NCI-H187 (cell line): ENCODE results near the gene HES7.

ENCODE experiments used
- DNase-seq, 2 experiments: peaks; one replicate each; lab custom pipeline; 2025; lab: John Stamatoyannopoulos, UW

HES7 gene

DNA sequence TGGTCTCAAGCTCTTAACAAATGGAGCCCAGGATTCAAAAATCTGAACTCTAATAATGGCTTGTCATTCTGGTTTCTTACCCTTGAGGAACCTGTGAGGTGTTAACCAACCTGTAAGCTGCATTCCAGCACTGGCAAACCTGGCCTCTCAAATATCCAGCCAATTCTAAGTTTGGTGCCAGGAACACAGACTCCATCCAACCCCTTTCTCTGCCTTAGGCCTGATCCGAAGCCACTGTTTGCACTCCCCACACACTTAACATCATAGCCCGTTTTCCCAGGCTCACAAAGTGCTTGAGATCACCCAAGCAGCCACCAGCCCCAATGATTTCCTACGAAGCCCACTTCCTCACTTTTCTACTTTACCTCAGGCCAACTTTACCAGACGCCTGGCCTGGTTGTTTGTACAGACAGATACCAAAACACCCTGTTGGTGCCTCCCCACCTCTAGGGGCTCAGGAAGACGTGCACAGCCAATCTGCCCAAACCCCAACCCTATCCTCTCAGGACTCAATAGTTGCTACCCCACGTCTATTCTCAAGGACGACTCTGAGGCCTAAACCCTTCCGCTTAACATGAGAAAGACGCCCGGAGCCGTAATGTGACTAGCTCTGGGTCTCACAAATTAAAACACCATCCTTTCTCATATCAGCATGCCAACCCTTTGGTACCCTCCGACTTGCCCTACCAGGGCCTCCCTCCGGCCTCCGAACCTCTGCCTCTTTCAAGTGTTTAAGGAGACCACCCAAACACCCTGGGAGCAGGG lies 31.5 kb upstream of the HES7 start:
- DNase-seq, result no peak

DNA sequence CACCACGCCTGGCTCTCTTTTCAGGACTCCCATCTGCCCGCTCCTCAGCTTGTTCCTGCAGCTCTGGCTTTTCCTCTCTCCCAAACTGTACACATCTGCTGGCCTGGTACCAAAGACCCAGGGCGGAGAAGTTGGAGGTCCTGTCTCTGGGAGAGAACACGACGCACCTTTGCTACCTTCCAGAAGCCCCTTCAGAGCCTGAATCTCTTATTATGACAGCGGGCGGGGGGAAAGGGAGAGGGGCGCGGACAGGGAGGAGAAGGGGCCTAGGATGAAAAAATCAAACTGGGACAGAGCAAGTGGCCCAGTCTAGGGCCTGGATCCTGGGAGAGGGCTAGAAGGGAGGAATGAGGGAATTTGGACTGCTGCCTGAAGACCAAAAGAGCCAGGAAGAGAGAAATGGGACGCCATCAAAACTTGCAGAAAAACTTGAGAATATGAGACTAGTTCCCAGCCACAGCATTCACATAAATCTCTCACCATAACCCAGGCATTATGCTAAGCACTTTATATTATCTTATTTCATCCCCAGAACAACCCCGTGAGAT lies 30.8 kb upstream of the HES7 start:
- DNase-seq, result no peak

DNA sequence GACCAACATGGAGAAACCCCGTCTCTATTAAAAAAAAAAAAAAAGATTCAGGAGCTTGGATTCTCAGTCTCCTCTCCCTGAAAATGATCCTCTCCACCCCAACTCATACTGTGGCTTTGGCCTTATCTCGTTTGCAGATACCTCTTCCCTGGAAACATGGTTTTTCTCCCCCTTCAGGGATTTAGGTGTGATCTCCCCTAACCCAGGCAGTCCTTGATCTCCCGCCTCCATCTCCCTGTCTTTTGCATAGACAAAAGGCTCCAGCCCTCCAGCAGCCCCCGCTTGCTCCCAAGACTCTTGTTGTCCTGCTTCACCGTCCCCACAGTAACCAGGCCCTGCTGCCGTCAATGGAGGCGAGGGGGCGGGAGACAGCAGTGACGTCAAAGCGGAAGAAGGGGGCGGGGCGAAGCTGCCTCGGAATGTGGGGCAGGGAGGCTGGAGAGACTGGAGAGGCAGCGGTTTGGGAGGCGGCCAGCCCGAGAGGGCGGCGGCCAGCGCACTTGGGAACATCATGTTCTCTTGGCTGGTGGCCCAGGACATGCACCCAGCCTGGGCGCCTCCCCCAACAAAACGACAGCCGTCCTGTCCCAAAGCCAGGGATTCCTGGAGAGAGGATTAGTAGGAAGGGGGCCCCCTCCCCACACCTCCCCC lies 30.2 kb upstream of the HES7 start:
- peak in 1 of 2 experiments; percentile 10 for DNase-seq

DNA sequence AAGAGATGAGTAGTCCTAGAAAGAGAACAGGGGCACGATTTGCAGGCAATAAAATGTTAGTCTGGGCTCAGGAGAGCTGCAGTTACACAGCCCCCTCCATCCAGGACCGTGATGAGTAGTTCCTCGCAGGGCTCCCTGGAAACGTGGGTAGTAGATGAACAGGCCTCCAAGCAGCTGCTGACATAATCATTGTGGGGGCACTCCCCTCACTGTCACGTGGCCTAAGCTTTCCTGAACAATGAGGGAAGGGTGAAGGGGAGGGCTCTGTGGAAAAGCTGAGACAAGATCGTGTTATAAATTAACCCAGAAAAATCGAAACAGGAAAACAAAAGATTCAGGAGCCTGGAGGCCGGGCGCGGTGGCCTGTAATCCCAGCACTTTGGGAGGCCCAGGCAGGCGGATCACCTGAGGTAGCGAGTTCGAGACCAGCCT lies 29.6 kb upstream of the HES7 start:
- DNase-seq, result no peak

DNA sequence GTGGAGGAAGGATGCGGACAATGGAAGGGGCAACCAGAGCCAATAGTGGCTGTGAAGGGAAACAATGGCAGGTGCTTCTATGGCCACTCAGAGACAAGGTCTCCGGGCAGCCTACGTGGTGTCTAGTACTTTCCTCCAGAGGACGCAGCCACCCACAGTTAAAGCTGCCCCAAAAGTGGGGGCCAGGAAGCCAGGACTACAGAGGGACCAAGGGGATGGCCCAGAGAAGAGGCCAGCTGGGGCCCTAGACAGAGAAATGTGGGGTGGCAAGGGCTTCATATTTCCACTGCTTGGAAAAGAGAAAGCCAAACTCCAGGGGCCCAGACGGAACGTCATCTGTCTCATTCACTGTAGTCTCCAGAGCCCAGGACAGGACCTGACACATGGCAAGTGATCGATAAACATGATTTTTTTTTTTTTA lies 29.1 kb upstream of the HES7 start:
- no peak for DNase-seq

DNA sequence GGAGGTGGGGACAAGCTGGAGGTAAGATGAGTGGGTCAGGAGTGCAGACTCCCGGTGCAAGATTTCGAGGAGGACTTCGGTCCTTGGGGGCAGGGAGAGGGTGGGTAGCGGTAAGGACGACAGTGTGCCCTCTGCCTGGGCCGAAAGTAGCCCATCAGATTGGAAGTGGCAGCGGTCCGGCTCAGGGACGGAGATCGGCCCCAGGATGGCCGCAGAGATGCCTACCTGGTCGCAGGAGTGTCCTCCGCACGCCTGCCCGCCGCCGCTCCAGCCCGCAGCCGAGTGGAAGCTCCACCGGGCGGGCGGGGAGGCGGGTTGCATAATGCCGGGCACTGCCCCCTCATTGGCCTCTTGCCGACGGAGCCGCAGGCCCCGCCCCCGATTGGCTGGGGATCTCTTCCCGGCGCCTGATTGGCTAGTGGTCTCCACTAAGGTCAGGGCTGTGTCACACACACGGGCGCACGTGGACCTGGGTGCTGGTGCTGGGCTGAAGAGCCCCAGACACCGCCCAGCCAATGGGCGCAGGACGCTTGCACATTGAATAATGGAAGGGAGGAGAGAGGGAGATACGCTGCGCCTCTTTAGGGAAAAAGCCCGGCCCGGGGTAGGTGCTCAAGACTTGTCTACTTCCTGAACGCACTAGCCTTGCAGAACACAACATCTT lies 28.3 kb upstream of the HES7 start, which contains the start of gene PER1:
TSS of gene PER1 (minus strand) at position 293 of the 664 bp plus-strand sequence. CDS start 1,698 bp downstream, outside the sequence.
- peak; percentile 41 to 82 for DNase-seq

DNA sequence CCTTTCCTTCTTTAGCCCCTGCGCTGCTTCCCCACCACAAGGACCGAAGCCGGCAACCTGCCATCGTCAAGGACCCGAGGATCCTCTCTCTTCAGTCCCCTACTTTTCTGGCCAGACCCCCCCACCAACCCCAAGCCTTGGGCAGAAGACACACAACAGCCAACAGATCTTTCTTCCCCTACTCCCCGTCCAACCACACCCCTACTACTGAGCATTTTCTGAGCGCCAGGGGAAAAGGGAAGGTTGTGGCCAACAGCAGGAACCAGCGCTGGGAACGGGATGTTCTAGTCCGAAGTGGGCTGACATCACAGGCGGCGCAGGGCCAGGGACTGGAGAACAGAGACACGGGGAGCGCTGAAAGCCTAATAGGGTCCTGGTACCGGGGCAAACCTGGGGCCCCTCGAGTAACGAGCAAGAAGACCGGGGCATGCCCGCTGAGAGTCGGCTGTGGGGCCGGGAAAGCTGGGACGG lies 27.8 kb upstream of the HES7 start:
- no peak for DNase-seq

DNA sequence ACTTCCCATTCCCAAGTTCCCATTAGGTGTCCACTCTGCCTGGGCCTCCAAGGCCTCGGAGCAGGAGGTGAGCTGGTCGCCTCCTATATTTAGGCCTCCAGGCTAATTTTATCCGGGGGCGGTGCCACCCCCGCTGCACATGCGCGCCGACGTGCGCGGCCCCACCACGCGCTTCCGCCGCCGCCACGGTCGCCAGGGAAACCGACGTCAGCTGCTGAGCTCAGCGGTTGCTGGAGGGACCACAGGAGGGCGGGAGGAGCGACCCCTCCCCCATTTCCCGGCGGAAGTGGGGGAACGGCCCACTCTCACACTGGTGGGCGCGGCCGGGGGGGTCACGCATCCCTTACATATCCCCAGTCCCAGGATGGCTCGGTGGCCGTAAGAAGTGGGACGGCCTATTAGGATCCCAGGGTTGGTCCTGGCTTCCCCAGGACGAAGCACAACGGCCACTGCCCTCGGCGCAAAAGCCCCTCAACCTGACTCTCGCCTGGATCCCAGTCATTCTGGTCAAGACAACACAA lies 27.3 kb upstream of the HES7 start:
- DNase-seq, result peak in 1 of 2 experiments; percentile 11

DNA sequence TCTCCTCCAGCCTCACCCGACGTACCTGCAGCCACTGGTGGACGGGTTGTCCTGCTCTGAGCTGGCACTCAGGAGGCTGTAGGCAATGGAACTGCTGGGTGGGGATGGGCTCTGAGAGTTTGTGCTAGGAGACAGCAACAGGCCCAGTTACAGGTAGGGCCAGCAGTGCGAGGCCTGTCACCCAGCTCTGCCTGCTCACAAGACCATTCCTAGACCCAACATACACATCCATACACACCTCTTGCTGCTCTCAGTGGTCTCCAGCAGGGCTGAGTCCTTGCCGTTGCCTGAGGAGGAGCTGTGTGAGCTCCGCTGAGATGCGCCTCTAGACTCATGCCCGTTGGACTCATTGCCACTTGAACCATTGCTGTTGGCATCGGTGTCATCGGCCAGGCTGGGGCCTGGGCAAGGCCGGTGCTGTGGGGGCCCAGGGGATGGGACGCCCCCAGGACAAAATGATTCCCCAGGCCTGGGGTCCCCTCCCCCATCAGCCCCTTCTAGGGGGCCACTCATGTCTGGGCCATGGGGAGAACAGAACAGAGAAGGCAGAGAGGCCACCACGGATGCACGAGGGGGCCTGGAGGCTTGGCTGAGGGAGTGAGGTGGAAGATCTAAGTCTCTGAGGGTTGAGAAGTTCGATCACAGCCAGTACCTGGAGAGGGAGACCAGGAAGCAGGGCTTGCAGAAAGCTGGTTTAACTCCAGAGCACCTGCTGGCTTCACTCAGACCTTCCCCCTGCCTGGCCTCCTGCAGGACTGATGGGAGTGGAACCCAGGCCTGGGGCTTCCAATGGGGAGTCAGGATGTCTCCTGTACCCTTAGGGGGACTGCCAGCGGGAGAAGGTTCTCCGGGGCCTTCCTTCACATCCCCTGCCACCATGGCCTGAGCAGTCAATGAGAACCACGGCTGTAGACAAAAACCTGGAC lies 26.6 kb upstream of the HES7 start:
- DNase-seq, result no peak

DNA sequence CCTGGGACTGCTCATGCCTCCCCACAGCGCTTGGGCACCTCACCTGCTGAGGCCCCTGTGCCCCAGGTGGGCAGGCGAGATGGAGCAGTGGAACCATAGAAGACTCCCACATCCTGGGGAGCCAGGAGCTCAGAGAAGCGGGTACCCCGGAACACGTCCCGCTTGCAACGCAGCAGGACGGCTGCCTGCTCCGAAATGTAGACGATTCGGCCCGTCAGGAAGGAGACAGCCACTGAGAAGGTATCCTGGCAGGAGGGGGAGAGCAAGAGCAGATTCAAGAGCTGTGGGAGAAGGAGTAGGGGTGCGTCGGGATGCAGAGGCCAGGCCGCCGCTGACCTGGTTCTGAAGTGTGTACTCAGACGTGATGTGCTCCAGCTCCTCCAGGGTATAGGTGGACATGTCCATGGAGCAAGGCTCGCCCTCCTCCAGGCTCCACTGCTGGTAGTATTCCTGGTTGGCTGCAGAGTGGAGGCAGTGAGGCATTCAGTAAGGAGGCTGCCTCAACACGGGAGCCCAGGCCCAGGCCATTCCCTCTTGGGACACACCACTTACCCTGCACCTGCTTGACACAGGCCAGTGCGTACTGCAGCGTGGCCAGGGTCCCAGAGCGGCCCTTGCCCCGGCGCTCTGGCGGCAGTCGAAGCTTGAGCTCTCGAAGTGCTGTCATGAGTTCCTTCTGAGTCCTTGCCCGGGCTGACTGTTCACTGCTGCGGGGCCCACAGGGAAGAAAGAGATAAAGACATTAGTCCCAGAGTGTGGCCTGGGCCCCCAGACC lies 25.7 kb upstream of the HES7 start:
- no peak for DNase-seq

DNA sequence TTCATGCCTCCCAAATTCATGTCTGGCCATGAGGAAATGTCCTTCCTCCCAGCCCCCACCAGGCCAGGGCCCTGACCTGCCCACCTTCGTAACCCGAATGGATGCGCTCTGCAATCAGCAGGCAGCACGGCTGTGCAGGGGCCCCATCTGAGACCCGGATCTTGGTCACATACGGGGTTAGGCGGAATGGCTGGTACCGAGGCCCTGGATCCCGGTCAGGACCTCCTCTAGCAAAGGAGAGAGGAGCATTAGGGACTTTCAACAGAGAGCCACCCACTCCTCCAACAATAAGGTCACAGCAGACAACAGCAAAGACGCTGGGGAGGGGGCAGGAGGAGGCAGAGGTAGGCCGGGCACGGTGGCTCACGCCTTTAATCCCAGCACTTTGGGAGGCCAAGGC lies 24.7 kb upstream of the HES7 start:
- DNase-seq, result no peak

DNA sequence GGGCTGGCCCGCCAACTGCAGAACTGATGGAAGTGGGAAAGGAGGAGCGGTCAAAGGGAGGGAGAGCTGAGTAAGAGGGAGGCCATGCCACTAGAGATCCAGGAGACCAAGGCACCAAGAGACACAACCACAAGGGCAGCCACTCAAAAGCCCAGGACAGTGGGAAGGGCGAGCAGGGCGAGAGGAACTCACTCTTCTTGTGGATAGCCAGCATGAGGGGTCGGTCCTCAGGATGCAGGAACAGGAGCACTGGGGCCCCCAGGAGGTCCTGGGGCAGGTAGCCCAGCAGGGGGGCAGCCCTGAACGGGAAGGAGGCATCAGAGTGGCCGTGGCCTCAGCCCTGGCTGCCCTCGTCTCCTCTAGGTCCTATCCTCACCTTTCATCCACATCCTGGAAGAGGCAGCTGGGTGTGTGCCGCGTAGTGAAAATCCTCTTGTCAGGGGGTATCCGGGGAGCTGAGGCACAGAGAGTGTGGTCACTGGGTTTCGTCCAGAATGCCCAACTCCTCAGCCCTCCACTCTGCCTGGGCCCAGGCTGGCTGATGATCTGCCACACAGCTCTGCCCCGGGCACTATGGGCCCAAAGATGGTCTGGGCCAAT lies 24.0 kb upstream of the HES7 start:
- no peak for DNase-seq

DNA sequence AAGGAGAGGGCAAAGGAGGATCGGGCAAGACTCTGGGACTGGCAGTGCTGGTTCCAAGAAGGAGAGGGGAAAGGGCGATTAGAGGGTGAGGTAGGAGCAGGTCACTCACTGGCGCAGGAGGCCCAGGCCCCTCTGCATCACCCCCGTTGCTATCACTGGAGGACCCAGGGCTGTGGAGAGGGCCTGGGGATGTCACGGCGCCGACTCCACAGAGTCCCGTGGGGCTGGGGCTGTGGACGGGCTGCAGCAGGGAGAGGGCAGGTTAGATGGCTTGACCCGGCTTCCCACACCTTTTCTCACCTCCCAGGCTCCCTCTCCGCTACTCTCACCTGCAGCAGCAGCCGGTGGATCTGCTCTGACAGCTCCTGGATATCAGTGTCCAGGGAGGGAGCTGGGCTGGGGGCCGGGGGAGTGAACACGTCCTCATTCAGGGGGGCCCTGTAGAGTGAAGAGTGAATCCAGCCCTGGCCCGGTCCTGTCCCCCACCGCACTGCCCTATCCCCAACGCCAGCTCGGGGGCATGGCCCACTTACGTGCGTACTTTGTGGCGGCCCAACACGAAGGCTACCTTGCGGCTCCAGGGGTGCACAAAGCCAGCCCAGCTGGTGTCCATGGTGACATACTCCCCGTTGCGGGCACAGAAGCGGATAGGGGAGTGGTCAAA lies 23.4 kb upstream of the HES7 start:
- DNase-seq, result no peak

DNA sequence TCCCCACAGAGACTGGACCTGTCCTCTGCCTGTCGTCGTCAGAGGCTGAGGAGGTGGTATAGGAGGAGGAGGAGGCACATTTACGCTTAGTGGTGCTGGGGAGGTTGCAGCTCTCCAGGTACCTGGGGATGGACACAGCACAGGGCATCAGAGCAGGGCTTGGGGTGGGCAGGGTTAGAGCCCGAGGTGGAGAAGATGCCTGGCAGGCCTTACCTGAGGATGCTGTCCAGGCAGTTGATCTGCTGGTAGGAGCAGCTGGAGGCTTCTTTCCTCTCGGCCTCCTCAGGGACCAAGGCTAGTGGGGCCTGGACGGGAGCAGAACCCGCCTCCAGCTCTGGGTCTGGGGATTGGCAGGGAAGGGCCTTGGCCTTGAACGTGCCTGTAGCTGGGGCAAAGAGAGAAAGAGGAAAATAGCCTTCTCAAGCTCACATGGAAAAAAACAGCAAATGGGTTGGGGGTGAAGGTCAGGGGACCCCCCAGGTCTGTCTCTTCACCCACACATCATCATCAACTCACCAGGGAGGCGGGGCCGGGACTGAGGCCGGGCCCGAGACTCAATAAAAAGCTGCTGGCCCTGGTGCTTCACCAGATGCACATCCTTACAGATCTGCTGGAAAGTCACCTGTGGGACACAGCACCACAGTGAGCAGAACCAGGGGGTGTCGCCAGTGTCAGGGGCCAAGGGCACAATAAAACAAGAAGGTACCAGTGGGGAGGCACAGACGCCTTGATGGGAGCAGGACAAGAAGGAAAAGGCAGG lies 22.7 kb upstream of the HES7 start:
- no peak for DNase-seq

DNA sequence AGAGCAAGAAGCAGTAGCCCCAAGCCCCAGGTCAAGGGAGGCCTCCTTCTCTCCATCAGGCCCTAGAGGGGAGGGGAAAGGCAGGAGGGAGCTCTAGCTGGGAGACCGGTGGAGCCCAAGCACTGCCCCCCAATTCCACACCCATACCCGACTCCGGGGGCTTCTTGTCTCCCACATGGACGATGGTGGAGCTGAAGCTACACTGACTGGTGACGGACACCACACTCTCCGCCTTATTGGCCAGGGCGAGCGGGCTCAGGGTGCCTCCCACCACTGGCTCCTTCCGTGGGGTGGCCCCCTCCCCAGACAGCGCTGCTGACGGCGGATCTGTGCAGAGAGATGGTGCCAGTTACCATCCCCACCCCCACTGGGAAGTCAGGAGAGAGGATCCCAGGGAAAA lies 21.9 kb upstream of the HES7 start:
- no peak for DNase-seq

DNA sequence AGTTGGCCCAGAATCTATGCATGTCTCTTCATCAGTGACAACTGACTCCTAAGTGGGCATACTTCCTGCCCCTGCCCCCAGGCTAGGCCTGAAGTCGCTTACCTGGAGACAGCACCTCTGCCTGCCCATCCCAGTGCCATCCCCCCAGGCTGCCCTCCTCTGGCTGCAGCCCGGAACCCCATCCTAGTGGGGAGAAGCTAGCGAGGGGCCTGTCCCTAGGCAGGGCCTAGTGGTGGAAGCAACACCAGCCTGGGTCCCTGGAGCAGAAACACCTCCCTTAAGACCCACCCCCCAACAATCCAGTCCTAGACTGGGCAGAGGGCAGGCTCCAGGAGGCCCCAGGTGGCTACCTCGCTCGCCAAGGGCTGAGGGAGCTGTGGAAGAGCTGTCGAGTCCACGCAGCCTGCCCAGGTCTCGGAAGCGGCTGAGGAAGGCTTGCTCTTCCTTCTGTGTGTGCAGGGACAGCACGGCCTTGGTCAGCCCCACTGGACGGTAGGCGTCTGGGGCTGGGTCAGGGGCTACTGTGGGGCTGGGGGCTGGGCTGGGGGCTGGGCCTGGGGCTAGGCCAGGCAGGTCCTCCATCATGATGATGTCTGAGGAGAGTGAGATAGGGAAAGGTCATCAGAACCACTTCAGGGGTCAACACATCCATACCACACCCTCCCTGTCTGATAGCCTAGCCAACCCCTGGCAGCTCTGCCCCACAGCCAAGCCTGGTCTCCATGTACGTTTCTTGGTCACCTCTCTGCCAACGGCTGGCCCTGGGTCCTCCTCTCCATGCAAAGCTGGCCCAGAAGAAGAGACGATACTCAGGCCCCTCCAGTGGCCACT lies 20.7 kb upstream of the HES7 start:
- no peak for DNase-seq

DNA sequence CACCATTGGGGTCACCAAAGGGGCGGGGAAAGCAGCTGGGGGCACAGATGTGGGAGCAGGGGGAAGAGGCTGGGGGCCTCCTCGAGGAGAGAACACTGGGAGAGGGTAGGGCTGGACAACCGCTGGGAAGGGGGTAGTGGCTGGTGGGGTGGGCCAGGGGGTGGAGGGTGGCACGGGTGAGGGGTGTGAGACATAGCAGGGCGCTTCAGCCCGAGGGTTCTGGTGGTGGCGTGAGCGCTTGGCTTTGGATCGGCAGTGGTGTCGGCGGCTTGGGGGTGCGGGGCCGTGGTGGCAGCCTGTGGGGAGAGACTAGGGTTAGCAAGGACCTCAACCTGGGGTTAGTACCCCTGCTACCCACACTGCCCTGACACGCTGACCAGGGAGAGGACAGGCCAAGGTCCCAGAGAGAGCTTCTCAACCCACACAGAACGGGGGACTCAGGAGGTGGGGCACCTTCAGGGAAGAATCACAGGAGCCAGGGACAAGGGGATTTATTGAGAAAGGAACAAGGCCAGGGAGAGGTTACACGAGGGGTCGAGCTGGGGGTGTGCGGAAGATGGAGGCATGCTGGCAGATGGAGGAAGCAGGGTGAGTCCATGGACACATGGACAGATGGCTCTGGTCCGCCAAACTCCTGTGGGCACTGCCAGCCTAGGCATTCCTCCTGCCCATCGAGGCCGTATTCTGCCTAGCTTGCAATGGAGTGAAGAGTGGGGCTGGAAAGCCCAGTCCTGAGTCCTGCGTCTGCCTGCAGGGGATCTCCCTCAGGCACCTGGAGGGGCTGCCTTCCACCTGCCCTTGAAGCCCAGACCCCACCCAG lies 19.9 kb upstream of the HES7 start:
- DNase-seq, result no peak
